ENCODE measurements around the gene EVA1B. TPM values are rescaled to one million over a fixed set of nuclear protein-coding genes. Genes with fewer than 3 reads are reported as not detected.

The EVA1B gene
- total RNA-seq, 1 donor from 2014 or later: 115 TPM

GRCh38 chr1:36345353-36345752 lies 21.9 kb upstream of the EVA1B start:
- H3K36me3 Mint-ChIP-seq (ENCODE audit: unreplicated experiment): peaks cover 36% of the 10 kb centered on the region
- no peak for DNase-seq (ENCODE audit: extremely low spot score, unreplicated experiment)
- no peak overlapping the region for H3K27ac Mint-ChIP-seq (ENCODE audit: unreplicated experiment)
- no peaks in the 10 kb centered on the region for H3K27me3 Mint-ChIP-seq (ENCODE audit: unreplicated experiment)
- peaks cover 34% of the 10 kb centered on the region for H3K4me1 Mint-ChIP-seq (ENCODE audit: unreplicated experiment)
- TF ChIP-seq CTCF (IDR thresholded peaks at IDR 0.05): no peak
- no peak overlapping the region for H3K4me3 Mint-ChIP-seq (ENCODE audit: unreplicated experiment)
- H3K9me3 Mint-ChIP-seq (ENCODE audit: unreplicated experiment): no peaks in the 10 kb centered on the region

GRCh38 chr1:36344395-36344680 lies 20.9 kb upstream of the EVA1B start:
- Mint-ChIP-seq H3K27ac (ENCODE audit: unreplicated experiment) (peak overlapping the region; percentile 63), H3K9me3 (ENCODE audit: unreplicated experiment) (no peaks in the 10 kb centered on the region), H3K4me1 (ENCODE audit: unreplicated experiment) (peaks cover 24% of the 10 kb centered on the region), H3K27me3 (ENCODE audit: unreplicated experiment) (no peaks in the 10 kb centered on the region), H3K4me3 (ENCODE audit: unreplicated experiment) (no peak overlapping the region), H3K36me3 (ENCODE audit: unreplicated experiment) (peaks cover 40% of the 10 kb centered on the region)
- no peak for TF ChIP-seq CTCF (IDR thresholded peaks at IDR 0.05)
- DNase-seq (ENCODE audit: extremely low spot score, unreplicated experiment): no peak

- no peaks in the 10 kb centered on the region for H3K27me3 Mint-ChIP-seq (ENCODE audit: unreplicated experiment)
- peaks cover 41% of the 10 kb centered on the region for H3K36me3 Mint-ChIP-seq (ENCODE audit: unreplicated experiment)
- no peak for TF ChIP-seq CTCF (IDR thresholded peaks at IDR 0.05)
- H3K4me1 Mint-ChIP-seq (ENCODE audit: unreplicated experiment): peaks cover 20% of the 10 kb centered on the region
- H3K9me3 Mint-ChIP-seq (ENCODE audit: unreplicated experiment): no peaks in the 10 kb centered on the region
- no peak overlapping the region for H3K4me3 Mint-ChIP-seq (ENCODE audit: unreplicated experiment)
- no peak for DNase-seq (ENCODE audit: extremely low spot score, unreplicated experiment)
- H3K27ac Mint-ChIP-seq (ENCODE audit: unreplicated experiment): peak overlapping the region; percentile 63
These were observed 20.4 kb upstream of the EVA1B start for GRCh38 chr1:36343651-36344394.

GRCh38 chr1:36342426-36343185 lies 19.2 kb upstream of the EVA1B start:
- TF ChIP-seq CTCF (IDR thresholded peaks at IDR 0.05): peak; percentile 68
- peaks cover 31% of the 10 kb centered on the region for H3K36me3 Mint-ChIP-seq (ENCODE audit: unreplicated experiment)
- no peaks in the 10 kb centered on the region for H3K27me3 Mint-ChIP-seq (ENCODE audit: unreplicated experiment)
- H3K9me3 Mint-ChIP-seq (ENCODE audit: unreplicated experiment): no peaks in the 10 kb centered on the region
- no peak overlapping the region for H3K4me3 Mint-ChIP-seq (ENCODE audit: unreplicated experiment)
- DNase-seq (ENCODE audit: extremely low spot score, unreplicated experiment): no peak
- peaks cover 20% of the 10 kb centered on the region for H3K4me1 Mint-ChIP-seq (ENCODE audit: unreplicated experiment)
- peak overlapping the region; percentile 59 for H3K27ac Mint-ChIP-seq (ENCODE audit: unreplicated experiment)

GRCh38 chr1:36341626-36342320 lies 18.3 kb upstream of the EVA1B start:
- no peak for DNase-seq (ENCODE audit: extremely low spot score, unreplicated experiment)
- no peaks in the 10 kb centered on the region for H3K27me3 Mint-ChIP-seq (ENCODE audit: unreplicated experiment)
- H3K4me1 Mint-ChIP-seq (ENCODE audit: unreplicated experiment): peaks cover 20% of the 10 kb centered on the region
- no peaks in the 10 kb centered on the region for H3K9me3 Mint-ChIP-seq (ENCODE audit: unreplicated experiment)
- no peak overlapping the region for H3K4me3 Mint-ChIP-seq (ENCODE audit: unreplicated experiment)
- H3K27ac Mint-ChIP-seq (ENCODE audit: unreplicated experiment): no peak overlapping the region
- peaks cover 26% of the 10 kb centered on the region for H3K36me3 Mint-ChIP-seq (ENCODE audit: unreplicated experiment)
- TF ChIP-seq CTCF (IDR thresholded peaks at IDR 0.05): no peak
